Chondrocyte (in vitro differentiated cells): ENCODE results near the gene DENND6A. TPM values are rescaled to one million over a fixed set of nuclear protein-coding genes. Genes with fewer than 3 reads are reported as not detected.

ENCODE experiments used
- DNase-seq: peaks from one replicate; pipeline ENCODE4 v3.0.0; 2021; ENCODE audit warnings: mixed read lengths, low spot score
- H3K27ac Mint-ChIP-seq: one replicate; pipeline ENCODE4 v1.8.0; 2021; ENCODE audit warnings: mild to moderate bottlenecking, moderate library complexity, mixed read lengths; ENCODE audit not compliant: unreplicated experiment
- H3K27me3 Mint-ChIP-seq: 2 replicates; pipeline ENCODE4 v1.8.0; 2021; ENCODE audit warnings: low read depth, mixed read lengths
- H3K36me3 Mint-ChIP-seq: 2 replicates; pipeline ENCODE4 v1.8.0; 2021; ENCODE audit warnings: low read depth, mixed read lengths
- H3K4me1 Mint-ChIP-seq: 2 replicates; pipeline ENCODE4 v1.8.0; 2021; ENCODE audit warnings: low read depth, mild to moderate bottlenecking, mixed read lengths
- H3K4me3 Mint-ChIP-seq: one replicate; pipeline ENCODE4 v1.8.0; 2021; ENCODE audit warnings: mild to moderate bottlenecking, moderate library complexity, mixed read lengths; ENCODE audit not compliant: unreplicated experiment
- H3K9me3 Mint-ChIP-seq: 2 replicates; pipeline ENCODE4 v1.8.0; 2021; ENCODE audit warnings: low read depth, mixed read lengths
- CTCF ChIP-seq: fragments of 200-600 bp; sonication (generic); IDR thresholded peaks from 2 replicates; pipeline ENCODE4 v1.5.0; 2021; ENCODE audit warnings: antibody characterized with exemption, mild to moderate bottlenecking, moderate library complexity
- total RNA-seq: library from RNA; stranded (reverse); gene quantifications from 3 replicates; pipeline ENCODE4 v1.2.1, GENCODE V29; 2021

The DENND6A gene
- total RNA-seq, 1 donor from 2014 or later, result 19.8 TPM

- Mint-ChIP-seq H3K4me1 (peaks cover 47% of the 10 kb centered on the region), H3K9me3 (no peaks in the 10 kb centered on the region), H3K36me3 (peaks cover 12% of the 10 kb centered on the region), H3K27ac (peak overlapping the region; percentile 22), H3K27me3 (no peaks in the 10 kb centered on the region), H3K4me3 (no peak overlapping the region)
- no peak for DNase-seq
- no peak for TF ChIP-seq CTCF
Observed at GRCh38 chr3:57583544-57583943, 109.3 kb downstream of the DENND6A start.

GRCh38 chr3:57582474-57583168 lies 110.3 kb downstream of the DENND6A start:
- Mint-ChIP-seq H3K4me3 (no peak overlapping the region), H3K27me3 (no peaks in the 10 kb centered on the region), H3K36me3 (peaks cover 17% of the 10 kb centered on the region), H3K27ac (peak overlapping the region; percentile 14), H3K9me3 (no peaks in the 10 kb centered on the region), H3K4me1 (peaks cover 45% of the 10 kb centered on the region)
- peak; percentile 57 for TF ChIP-seq CTCF
- no peak for DNase-seq

GRCh38 chr3:57577801-57578200 lies 115.1 kb downstream of the DENND6A start:
- Mint-ChIP-seq H3K36me3 (peaks cover 29% of the 10 kb centered on the region), H3K27me3 (no peaks in the 10 kb centered on the region), H3K4me3 (no peak overlapping the region), H3K4me1 (peaks cover 27% of the 10 kb centered on the region), H3K9me3 (no peaks in the 10 kb centered on the region), H3K27ac (peak overlapping the region; percentile 57)
- DNase-seq, result no peak
- no peak for TF ChIP-seq CTCF

GRCh38 chr3:57575966-57576626 lies 116.8 kb downstream of the DENND6A start:
- peak overlapping the region; percentile 10 for H3K27ac Mint-ChIP-seq
- no peak overlapping the region for H3K4me3 Mint-ChIP-seq
- H3K27me3 Mint-ChIP-seq, result no peaks in the 10 kb centered on the region
- no peaks in the 10 kb centered on the region for H3K9me3 Mint-ChIP-seq
- H3K4me1 Mint-ChIP-seq, result peaks cover 24% of the 10 kb centered on the region
- no peak for DNase-seq
- peaks cover 37% of the 10 kb centered on the region for H3K36me3 Mint-ChIP-seq
- no peak for TF ChIP-seq CTCF

Other genes with a start within 250 kb of the DENND6A start
- 0.02 to 0.29 TPM (median 0.15 TPM) in 3 replicates for gene DNAH12, start 148.7 kb downstream of the DENND6A start, total RNA-seq
- gene PDE12, start 136.8 kb downstream of the DENND6A start, total RNA-seq, result 16.6 to 17.8 TPM (median 17.5 TPM) in 3 replicates
- gene ARF4, start 95.7 kb downstream of the DENND6A start, total RNA-seq, result 413 to 474 TPM (median 415 TPM) in 3 replicates
- 105 to 116 TPM (median 116 TPM) in 3 replicates for gene SLMAP, start 63.2 kb upstream of the DENND6A start, total RNA-seq